ENCODE results near the gene LRRC71.
A peak's percentile ranks its signal among the peaks of the same experiment; 100 is the strongest.

The LRRC71 gene

DNA sequence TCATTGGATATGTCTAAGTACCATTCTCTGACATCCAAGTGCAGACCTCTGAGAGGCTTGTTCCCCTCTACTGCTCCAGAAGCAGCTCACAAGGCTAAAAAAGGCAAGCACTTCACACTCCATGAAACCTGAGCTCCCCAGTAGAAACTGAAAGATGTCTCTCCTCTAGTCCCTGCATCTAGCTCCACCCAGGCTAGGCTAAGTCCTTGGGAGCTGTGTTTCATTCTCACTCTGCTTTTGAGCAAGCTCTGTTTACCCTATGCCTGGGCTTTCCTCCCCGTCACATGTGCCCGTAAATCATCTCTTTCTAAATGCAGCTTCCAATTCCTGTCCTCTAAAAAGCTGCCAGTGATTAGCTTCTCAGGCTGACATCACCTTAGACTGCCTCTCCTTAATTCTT is 39.0 kb downstream of the LRRC71 start:
- DNase-seq (ENCODE audit: extremely low read depth, low read depth) = peak; percentile 24
- H3K4me3 ChIP-seq (replicated peaks; ENCODE audit: low read depth, low read length) = no peak overlapping the region
- TF ChIP-seq, protein P1, sequence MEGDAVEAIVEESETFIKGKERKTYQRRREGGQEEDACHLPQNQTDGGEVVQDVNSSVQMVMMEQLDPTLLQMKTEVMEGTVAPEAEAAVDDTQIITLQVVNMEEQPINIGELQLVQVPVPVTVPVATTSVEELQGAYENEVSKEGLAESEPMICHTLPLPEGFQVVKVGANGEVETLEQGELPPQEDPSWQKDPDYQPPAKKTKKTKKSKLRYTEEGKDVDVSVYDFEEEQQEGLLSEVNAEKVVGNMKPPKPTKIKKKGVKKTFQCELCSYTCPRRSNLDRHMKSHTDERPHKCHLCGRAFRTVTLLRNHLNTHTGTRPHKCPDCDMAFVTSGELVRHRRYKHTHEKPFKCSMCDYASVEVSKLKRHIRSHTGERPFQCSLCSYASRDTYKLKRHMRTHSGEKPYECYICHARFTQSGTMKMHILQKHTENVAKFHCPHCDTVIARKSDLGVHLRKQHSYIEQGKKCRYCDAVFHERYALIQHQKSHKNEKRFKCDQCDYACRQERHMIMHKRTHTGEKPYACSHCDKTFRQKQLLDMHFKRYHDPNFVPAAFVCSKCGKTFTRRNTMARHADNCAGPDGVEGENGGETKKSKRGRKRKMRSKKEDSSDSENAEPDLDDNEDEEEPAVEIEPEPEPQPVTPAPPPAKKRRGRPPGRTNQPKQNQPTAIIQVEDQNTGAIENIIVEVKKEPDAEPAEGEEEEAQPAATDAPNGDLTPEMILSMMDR (IDR thresholded peaks at IDR 0.05; ENCODE audit: low read depth, low read length, missing control alignments) = no peak

DNA sequence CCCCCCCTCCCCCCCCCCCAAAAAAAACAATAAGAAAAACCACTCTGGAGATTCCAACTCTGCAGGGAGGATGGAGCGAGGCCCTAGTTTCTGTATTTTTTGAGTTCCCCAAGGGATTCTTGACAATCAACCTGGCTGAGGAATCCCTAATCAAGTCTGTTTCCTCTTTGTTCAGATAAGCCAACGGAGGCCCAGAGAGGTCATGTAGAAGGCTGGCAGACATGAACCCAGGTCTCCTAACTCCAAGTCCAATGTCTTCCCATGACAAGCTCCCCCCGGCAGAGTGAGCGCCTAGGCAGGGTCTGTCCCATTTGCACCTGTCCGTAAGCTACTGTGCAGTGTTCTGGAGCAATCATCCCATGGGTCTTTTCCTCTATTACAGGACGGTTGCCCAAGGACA is 39.5 kb downstream of the LRRC71 start:
- TF ChIP-seq, protein P1 (IDR thresholded peaks at IDR 0.05; ENCODE audit: low read depth, low read length, missing control alignments) = no peak
- no peak for DNase-seq (ENCODE audit: extremely low read depth, low read depth)
- no peak overlapping the region for H3K4me3 ChIP-seq (replicated peaks; ENCODE audit: low read depth, low read length)

DNA sequence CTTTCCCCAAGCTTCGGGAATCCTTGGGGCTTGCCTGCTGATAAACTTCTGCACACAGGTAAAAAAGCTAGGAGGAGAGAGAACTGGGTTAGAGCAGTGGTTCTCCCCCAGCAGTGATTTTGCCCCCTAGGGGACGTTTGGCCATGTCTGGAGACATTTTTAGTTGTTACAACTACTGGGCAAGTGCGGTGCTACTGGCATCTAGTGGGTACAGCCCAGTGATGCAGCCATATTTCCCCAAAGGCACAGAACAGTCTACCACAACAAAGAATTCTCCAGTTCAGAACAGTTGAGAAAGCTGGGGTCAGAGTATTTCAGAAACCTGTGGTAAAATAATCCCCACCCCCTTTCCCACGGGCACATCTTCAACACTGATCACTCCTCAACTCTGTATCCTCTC is 41.3 kb downstream of the LRRC71 start:
- no peak overlapping the region for H3K4me3 ChIP-seq (replicated peaks; ENCODE audit: low read depth, low read length)
- no peak for DNase-seq (ENCODE audit: extremely low read depth, low read depth)
- TF ChIP-seq, protein P1 (IDR thresholded peaks at IDR 0.05; ENCODE audit: low read depth, low read length, missing control alignments) = peak; percentile 42

DNA sequence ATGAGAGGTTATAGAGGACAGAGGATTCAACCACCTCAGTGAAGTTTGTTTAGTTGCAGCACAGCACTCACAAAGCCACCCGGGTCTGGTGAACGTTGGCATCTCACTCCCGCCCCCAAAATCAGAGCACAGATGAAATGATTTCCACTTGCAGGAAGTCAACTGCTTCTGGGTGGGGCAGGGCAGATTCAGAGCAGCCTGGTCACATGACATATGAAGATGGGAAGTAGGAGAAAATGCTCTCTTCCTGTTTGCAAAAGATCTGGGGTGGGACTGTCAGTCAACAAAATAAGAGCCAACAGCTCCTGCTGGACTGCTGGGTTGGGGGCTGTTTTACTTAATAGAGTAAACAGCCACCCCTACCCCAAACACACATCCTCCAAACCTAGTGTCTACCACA is 43.2 kb downstream of the LRRC71 start:
- DNase-seq (ENCODE audit: extremely low read depth, low read depth) = no peak
- TF ChIP-seq, protein P1 (IDR thresholded peaks at IDR 0.05; ENCODE audit: low read depth, low read length, missing control alignments) = no peak
- no peak overlapping the region for H3K4me3 ChIP-seq (replicated peaks; ENCODE audit: low read depth, low read length)

DNA sequence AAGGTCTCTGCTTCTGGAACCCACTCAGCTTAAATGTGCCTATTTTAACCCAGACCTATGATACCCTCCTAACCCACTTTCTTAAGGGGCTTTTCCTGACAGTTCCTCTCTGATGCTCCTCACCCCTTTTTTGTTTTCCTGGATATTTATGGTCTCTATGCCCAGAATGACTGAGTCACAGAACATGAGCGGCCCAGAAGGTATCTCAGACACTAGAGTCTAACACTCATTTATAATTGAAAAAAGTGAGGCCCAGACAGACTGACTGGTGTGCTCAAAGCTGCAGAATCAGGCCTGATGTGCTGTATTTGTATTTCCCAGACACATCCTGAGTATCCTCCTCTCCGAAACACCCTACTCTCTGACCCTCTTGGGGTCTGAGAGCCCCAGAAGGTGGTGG is 44.0 kb downstream of the LRRC71 start:
- no peak overlapping the region for H3K4me3 ChIP-seq (replicated peaks; ENCODE audit: low read depth, low read length)
- TF ChIP-seq, protein P1 (IDR thresholded peaks at IDR 0.05; ENCODE audit: low read depth, low read length, missing control alignments) = no peak
- DNase-seq (ENCODE audit: extremely low read depth, low read depth) = no peak

DNA sequence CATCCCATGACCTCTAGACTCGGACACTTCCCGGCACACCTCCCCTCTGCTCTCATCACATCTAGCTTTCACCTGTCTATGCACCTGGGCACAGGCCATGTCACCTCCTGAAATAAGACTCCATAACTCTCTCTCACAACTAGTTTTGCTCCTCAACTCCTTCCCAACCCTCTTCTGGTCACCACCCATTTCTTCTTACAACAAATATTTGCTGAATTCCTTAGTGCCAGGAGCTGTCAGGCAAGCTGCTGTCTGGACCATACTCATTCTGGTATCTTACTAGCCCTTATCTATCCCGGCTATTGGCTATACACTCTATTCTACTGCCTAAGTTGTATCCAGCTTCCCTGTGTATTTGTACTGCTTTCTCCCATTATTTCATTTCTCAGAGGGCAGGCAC is 49.1 kb downstream of the LRRC71 start:
- TF ChIP-seq, protein P1 (IDR thresholded peaks at IDR 0.05; ENCODE audit: low read depth, low read length, missing control alignments) = no peak
- DNase-seq (ENCODE audit: extremely low read depth, low read depth) = no peak
- no peak overlapping the region for H3K4me3 ChIP-seq (replicated peaks; ENCODE audit: low read depth, low read length)

DNA sequence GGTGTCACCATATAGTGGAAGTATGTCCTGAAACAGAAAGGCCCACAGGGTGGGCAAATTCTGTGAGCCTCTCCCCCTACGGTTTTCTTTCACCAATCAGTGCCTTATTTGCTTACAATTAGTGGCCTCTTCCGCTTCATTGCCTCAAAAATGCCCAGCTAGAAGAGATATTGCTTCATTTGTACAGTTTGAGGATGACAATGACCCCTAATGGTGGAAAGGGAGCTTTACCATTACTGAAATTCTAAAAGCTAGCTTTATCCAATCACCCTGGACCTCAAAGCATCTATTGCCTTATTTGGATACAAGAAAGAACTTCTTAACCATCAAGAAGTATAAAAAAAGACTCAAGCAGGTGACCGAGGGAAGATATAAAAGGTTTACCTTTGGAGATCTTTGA is 49.6 kb downstream of the LRRC71 start:
- DNase-seq (ENCODE audit: extremely low read depth, low read depth) = no peak
- TF ChIP-seq, protein P1 (IDR thresholded peaks at IDR 0.05; ENCODE audit: low read depth, low read length, missing control alignments) = no peak
- no peak overlapping the region for H3K4me3 ChIP-seq (replicated peaks; ENCODE audit: low read depth, low read length)
